GM21360 (cell line): ENCODE data around the gene UTP14C.
"Not testable (repeated sequence)": the region's sequence is repeated elsewhere in the genome, so short reads cannot be mapped to it uniquely, and the experiment has no call there.

Source experiments
- ATAC-seq: cut with Tn5 transposase; IDR thresholded peaks from one replicate; pipeline ENCODE4 v1.9.1; 2021; ENCODE audit warnings: mild to moderate bottlenecking, moderate library complexity; ENCODE audit not compliant: unreplicated experiment

Gene UTP14C

DNA sequence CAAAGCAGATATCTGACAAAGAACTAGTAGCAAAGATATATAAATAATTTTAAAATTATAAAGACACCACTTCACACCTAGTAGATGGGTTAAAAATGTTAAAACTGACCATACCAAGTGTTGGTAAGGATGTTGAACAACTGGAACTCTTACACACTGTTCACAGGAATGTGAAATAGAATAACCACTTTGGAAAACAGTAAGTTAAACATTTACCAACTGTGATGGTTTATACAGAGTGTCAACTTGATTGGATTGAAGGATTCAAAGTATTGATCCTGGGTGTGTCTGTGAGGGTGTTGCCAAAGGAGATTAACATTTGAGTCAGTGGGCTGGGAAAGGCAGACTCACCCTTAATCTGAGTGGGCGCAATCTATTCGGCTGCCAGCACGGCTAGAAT, 19.2 kb downstream of the UTP14C start:
- no peak for ATAC-seq

DNA sequence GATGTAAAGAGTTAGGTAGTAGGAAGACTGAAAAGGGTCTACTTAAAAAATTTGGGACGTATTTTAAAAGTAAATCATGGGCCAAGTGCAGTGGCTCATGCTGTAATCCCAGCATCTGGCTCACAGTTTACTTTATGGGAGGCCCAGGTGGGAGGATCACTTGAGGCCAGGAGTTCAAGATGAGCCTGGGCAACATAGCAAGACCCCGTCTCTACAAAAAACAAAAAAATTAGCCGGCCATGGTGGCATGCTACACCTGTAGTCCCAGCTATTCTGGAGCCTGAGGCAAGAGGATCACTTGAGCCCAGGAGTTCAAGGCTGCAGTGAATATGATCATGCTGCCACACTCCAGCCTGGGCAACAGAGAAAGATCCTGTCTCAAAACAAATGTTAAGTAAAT, 23.0 kb downstream of the UTP14C start:
- ATAC-seq: no peak

DNA sequence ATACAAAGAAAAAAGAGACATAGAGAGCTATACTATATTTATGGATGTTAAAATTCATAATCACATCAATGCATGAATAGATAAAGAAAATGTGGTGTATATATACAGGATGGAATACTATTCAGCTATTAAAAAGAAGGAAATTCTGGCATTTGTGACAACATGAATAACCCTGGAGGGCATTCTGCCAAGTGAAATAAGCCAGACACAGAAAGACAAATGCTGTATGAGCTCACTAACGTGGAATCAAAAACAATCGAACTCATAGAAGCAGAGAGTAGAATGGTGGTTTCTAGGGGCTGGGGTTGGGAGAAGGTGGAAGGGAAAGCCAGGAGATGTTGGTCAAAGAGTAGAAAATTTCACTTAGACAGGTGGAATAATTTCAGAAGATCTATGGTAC, 24.0 kb downstream of the UTP14C start:
- ATAC-seq: no peak

DNA sequence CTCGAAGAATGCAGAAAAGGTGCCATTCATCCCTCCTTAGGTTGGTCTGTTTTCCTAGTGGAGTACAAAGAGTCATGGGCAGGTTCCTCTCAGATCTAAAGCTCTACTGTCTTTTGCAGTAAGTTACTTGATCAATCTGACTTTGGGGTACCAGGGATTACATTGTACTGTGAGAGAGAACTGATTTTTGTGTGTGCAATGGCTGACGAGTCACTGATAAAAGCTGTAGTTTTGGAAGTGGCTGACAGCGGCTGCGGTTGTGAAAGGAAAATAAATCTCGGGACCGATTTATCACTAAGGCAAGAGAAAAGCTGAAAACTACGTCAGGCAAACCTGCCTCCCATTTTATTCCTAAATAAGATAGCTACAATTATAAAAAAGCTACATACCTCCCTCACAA, 26.9 kb downstream of the UTP14C start:
- no peak for ATAC-seq

DNA sequence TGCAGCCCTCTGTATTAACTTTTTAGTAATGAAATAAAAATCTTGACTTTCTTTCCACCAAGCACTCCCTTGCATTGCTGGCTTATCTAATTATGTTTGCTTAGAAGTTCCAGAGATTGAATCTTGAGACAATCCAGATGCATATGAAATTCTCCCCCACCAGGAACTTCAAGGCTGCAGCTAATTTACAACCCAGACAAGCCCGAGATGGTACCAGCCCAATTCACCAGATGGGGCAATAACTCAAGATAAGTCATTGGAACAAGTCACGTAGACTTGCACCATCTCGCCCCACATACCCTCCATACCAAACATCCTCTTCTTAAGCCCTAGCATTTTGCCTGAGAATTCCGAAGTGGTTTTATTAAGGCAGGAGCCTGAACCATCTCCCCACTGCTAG, 29.0 kb downstream of the UTP14C start:
- ATAC-seq: no peak

DNA sequence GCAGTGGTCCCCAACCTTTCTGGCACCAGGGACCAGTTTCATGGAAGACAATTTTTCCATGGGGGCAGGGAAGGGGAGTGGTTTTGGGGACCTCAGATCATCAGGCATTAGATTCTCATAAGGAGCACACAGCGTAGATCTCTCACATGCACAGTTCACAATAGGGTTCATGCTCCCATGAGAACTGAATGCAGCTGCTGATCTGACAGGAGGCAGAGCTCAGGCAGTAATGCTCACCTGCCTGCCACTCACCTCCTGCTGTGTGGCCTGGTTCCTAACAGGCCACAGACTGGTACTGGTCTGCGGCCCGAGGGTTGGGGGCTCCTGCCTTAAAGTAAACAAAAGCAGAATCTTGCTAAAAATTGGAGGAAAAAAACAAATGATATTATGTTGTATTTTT, 36.6 kb downstream of the UTP14C start:
- not testable (repeated sequence) for ATAC-seq

DNA sequence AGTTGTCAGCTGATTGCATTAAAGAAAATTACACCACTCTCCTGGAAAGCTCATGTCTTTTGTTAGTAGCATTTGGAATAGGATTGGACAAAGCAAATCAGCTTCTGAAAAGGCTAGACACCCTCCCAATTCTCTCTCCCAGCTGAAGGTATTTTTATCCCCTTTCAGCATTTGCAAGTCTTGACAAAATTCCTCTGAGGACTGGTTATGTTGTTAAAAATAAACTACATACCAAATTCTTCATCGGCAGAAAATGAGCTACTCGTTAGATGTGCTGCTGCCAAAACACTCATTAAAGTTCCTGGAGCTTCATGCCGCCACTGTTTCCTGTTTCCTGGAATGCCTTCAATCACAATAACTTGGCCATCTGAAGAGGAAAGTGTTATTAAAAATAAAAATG, 37.1 kb downstream of the UTP14C start:
- no peak for ATAC-seq

DNA sequence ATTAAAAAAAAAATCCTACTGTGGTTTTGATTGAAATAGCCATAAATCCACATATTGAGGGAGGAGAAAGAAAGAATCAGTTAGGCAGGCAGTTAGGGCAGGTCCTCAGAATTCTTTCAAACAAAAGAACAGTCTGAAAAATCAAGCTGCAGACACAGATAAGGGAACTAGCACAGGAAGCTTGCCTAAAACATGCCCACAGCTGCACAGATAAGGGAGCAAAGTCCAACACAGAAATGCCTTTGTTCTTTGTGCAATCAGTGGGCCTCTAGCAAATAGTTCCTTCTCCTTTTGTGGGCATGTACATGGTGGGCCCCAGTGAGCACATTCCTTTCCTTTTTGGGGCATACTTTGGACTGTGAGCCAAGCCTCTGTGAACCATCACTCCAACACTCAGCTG, 42.7 kb downstream of the UTP14C start:
- no peak for ATAC-seq

DNA sequence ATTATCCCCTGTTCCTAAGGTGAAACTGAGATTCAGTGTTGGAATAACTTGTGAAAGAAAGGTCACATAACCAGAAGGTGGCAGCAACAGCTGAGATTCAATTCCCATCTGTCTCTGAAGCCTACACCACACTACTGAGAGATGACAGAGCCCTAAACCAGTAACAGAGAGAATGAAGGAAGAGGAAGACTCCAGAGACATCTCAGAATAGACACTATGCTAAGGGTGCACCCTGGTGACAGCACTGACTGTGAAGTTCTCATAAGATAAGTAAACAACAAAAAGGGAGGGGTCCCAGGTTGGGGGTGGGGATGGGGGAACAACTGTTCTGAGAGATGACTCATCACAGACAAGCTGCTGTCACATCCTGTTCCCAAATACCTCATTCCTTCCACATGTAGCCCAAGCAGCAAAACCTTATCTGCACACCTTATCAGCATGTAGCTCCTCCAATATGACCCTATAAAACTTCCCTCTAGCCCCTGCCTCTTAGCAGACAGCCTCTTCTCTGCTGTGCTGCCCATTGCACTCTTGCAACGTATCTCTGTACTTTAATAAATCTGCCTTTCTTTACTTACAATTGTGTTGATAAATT, 46.5 kb downstream of the UTP14C start:
- ATAC-seq: no peak
